Central memory CD8-positive, alpha-beta T cell (primary cell): ENCODE measurements around the gene PRKAG2.

Experiments used
- ATAC-seq: fragments of 150-1000 bp; cut with Tn5 transposase; replicated peaks from 2 replicates; pipeline ENCODE4 v1.10.0; 2022; ENCODE audit warnings: mild to moderate bottlenecking, moderate FRiP score, moderate number of reproducible peaks; ENCODE audit not compliant: poor library complexity, severe bottlenecking; ENCODE audit errors: extremely low read depth
- DNase-seq, 2 donors: peaks; one replicate each; pipeline ENCODE4 v3.0.0; 2021; ENCODE audit warnings: low spot score in 2 of 2
- H3K27ac Mint-ChIP-seq: one replicate; pipeline ENCODE4 v1.8.0; 2022; ENCODE audit warnings: low read depth, mild to moderate bottlenecking, moderate library complexity, mixed read lengths
- H3K27me3 Mint-ChIP-seq: one replicate; pipeline ENCODE4 v1.8.0; 2022; ENCODE audit warnings: mixed read lengths
- H3K36me3 Mint-ChIP-seq: one replicate; pipeline ENCODE4 v1.8.0; 2022; ENCODE audit warnings: mild to moderate bottlenecking, moderate library complexity, mixed read lengths; ENCODE audit not compliant: insufficient read depth
- H3K4me1 Mint-ChIP-seq: one replicate; pipeline ENCODE4 v1.8.0; 2022; ENCODE audit warnings: mixed read lengths
- H3K4me3 Mint-ChIP-seq: one replicate; pipeline ENCODE4 v1.8.0; 2022; ENCODE audit warnings: mild to moderate bottlenecking, moderate library complexity, mixed read lengths
- H3K9me3 Mint-ChIP-seq: one replicate; pipeline ENCODE4 v1.8.0; 2022; ENCODE audit warnings: mixed read lengths

PRKAG2 gene

GRCh38 chr7:151764056-151764920 lies 112.6 kb downstream of the PRKAG2 start:
- no peaks in the 10 kb centered on the region for H3K9me3 Mint-ChIP-seq
- peaks cover 8% of the 10 kb centered on the region for H3K36me3 Mint-ChIP-seq
- no peaks in the 10 kb centered on the region for H3K27me3 Mint-ChIP-seq
- H3K4me1 Mint-ChIP-seq: peaks cover 25% of the 10 kb centered on the region
- no peak overlapping the region for H3K4me3 Mint-ChIP-seq
- DNase-seq (no peak), ATAC-seq (no peak)
- no peak overlapping the region for H3K27ac Mint-ChIP-seq

DNA sequence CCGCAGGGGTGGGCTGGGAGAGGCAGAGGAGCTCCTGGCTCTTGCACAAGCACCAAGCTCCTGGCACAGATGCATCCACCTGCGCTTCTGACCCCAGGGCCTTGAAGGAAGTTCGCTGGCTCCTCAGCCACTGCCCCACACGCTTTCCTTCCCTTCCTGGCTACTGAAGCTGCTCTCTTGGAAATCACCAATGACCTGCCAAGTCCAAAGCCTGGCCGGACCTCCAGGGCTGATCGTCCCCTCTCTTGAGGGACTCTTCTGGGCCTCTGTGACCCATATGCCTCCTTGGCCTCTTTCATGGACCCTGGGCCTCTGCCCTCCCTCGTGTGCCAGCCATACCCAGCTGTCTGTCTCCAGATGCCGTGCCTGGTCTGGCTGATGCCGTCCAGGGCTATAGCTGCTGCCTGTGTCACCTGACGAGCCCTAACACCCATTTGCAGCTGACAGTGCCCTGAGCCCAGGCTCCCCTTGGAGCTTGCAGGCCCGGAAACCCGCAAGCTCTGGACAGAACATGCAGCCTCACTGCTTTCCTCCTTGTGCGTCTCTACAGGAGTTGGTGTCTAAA lies 113.4 kb downstream of the PRKAG2 start:
- Mint-ChIP-seq H3K4me1 (peaks cover 19% of the 10 kb centered on the region), H3K27me3 (no peaks in the 10 kb centered on the region), H3K4me3 (no peak overlapping the region), H3K27ac (no peak overlapping the region), H3K36me3 (peaks cover 3% of the 10 kb centered on the region), H3K9me3 (no peaks in the 10 kb centered on the region)
- no peak for DNase-seq
- no peak for ATAC-seq

GRCh38 chr7:151762583-151763245 lies 114.2 kb downstream of the PRKAG2 start:
- Mint-ChIP-seq H3K27me3 (no peaks in the 10 kb centered on the region), H3K4me3 (no peak overlapping the region), H3K9me3 (no peaks in the 10 kb centered on the region), H3K27ac (no peak overlapping the region), H3K36me3 (peaks cover 3% of the 10 kb centered on the region), H3K4me1 (peaks cover 11% of the 10 kb centered on the region)
- ATAC-seq: no peak
- no peak for DNase-seq

DNA sequence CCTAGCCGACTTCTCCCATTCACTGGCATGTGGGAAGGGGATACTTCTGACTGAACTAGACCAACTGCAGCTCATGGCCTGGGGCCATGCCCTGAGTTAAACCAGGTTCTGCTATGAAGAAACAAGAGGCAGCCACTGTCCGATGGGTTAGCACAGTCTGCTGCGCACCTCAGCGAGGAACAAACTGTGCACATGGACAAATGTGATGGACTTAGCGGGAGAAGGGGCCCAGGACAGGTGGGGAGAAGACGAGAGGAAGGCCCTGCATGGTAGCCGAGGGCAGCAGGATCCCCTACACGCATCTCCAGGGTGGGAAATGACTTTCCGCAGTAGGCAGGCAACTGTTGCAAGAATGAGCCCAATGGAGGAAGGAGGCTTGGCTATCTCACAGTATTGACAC lies 115.0 kb downstream of the PRKAG2 start:
- ATAC-seq (no peak), DNase-seq (no peak)
- no peak overlapping the region for H3K27ac Mint-ChIP-seq
- no peaks in the 10 kb centered on the region for H3K9me3 Mint-ChIP-seq
- H3K36me3 Mint-ChIP-seq: peaks cover 3% of the 10 kb centered on the region
- H3K27me3 Mint-ChIP-seq: no peaks in the 10 kb centered on the region
- H3K4me3 Mint-ChIP-seq: no peak overlapping the region
- peaks cover 8% of the 10 kb centered on the region for H3K4me1 Mint-ChIP-seq

- H3K4me3 Mint-ChIP-seq: no peak overlapping the region
- DNase-seq (no peak), ATAC-seq (no peak)
- no peaks in the 10 kb centered on the region for H3K9me3 Mint-ChIP-seq
- H3K27ac Mint-ChIP-seq: no peak overlapping the region
- peaks cover 15% of the 10 kb centered on the region for H3K4me1 Mint-ChIP-seq
- H3K27me3 Mint-ChIP-seq: no peaks in the 10 kb centered on the region
- peaks cover 6% of the 10 kb centered on the region for H3K36me3 Mint-ChIP-seq
Observed at GRCh38 chr7:151761231-151761630, 115.7 kb downstream of the PRKAG2 start.

- peak; percentile 22 to 27 for DNase-seq
- peak overlapping the region; percentile 47 for H3K27ac Mint-ChIP-seq
Observed at GRCh38 chr7:151759591-151760042, 117.3 kb downstream of the PRKAG2 start.

GRCh38 chr7:151758622-151759540 lies 118.0 kb downstream of the PRKAG2 start:
- Mint-ChIP-seq H3K4me3 (no peak overlapping the region), H3K9me3 (no peaks in the 10 kb centered on the region), H3K27ac (peak overlapping the region; percentile 47), H3K36me3 (peaks cover 7% of the 10 kb centered on the region), H3K27me3 (no peaks in the 10 kb centered on the region), H3K4me1 (peaks cover 20% of the 10 kb centered on the region)
- ATAC-seq (no peak), DNase-seq (no peak)

More at GRCh38 chr7:151759591-151760042, 117.3 kb downstream of the PRKAG2 start:
- peaks cover 7% of the 10 kb centered on the region for H3K36me3 Mint-ChIP-seq
- H3K9me3 Mint-ChIP-seq: no peaks in the 10 kb centered on the region
- peaks cover 20% of the 10 kb centered on the region for H3K4me1 Mint-ChIP-seq
- no peak overlapping the region for H3K4me3 Mint-ChIP-seq
- no peaks in the 10 kb centered on the region for H3K27me3 Mint-ChIP-seq
- no peak for ATAC-seq

GRCh38 chr7:151757274-151757673 lies 119.6 kb downstream of the PRKAG2 start:
- H3K4me3 Mint-ChIP-seq: no peak overlapping the region
- peaks cover 20% of the 10 kb centered on the region for H3K4me1 Mint-ChIP-seq
- no peaks in the 10 kb centered on the region for H3K9me3 Mint-ChIP-seq

GRCh38 chr7:151756866-151757265 lies 120.0 kb downstream of the PRKAG2 start:
- Mint-ChIP-seq H3K36me3 (peaks cover 10% of the 10 kb centered on the region), H3K27me3 (no peaks in the 10 kb centered on the region), H3K4me3 (no peak overlapping the region), H3K4me1 (peaks cover 20% of the 10 kb centered on the region), H3K27ac (peak overlapping the region; percentile 90), H3K9me3 (no peaks in the 10 kb centered on the region)
- DNase-seq (no peak), ATAC-seq (no peak)

More at GRCh38 chr7:151757274-151757673, 119.6 kb downstream of the PRKAG2 start:
- H3K27ac Mint-ChIP-seq: no peak overlapping the region
- no peak for DNase-seq
- H3K27me3 Mint-ChIP-seq: no peaks in the 10 kb centered on the region
- no peak for ATAC-seq
- peaks cover 10% of the 10 kb centered on the region for H3K36me3 Mint-ChIP-seq

DNA sequence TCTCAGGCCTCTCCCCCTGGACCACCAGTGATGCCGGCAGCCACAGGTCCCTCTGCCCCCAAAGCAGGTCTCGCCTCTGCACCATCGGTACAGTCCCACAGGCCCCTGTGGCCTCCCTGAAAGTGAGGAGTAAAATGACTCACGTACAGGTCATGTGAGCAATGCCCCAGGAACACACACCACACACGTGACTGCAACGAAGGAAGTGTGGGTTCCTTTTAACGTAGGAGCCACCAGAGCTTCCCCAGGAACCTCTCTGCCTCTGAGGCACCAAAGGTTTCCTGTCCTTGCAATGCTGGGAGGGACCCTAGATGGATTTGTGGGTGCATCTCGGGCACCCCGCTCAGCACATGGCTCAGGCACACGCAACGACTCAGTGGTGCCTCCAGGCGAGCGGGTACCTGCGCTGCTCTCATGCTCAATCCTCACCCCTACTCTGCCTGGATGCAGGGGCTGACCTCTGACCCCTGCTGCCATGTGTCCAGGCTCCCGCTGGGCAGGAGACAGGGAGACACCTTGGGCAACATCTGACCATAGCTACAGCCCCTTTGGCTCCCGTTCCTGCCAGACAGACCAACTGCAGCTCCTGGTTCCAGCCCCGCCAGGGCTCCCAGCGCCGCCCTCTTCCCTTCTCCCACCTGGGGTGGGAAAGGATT lies 120.7 kb downstream of the PRKAG2 start:
- ATAC-seq (peak; percentile 92), DNase-seq (peak; percentile 17 to 26)
- H3K4me1 Mint-ChIP-seq: peaks cover 20% of the 10 kb centered on the region
- H3K27ac Mint-ChIP-seq: peak overlapping the region; percentile 90
- peak overlapping the region; percentile 55 for H3K4me3 Mint-ChIP-seq
- H3K9me3 Mint-ChIP-seq: no peaks in the 10 kb centered on the region
- H3K27me3 Mint-ChIP-seq: no peaks in the 10 kb centered on the region
- H3K36me3 Mint-ChIP-seq: peaks cover 10% of the 10 kb centered on the region

- no peak for ATAC-seq
- Mint-ChIP-seq H3K36me3 (peaks cover 10% of the 10 kb centered on the region), H3K9me3 (no peaks in the 10 kb centered on the region), H3K27ac (peak overlapping the region; percentile 80), H3K4me3 (no peak overlapping the region), H3K4me1 (peaks cover 20% of the 10 kb centered on the region), H3K27me3 (no peaks in the 10 kb centered on the region)
- no peak for DNase-seq
Observed at GRCh38 chr7:151755131-151755801, 121.6 kb downstream of the PRKAG2 start.
